HFF-Myc (cell line): Measurements from ENCODE around the gene MT2A.

Experiments used
- DNase-seq: peaks from one replicate; pipeline ENCODE4 v3.0.0-alpha.2; 2011; ENCODE audit warnings: low read depth; ENCODE audit errors: extremely low read depth
- H3K4me3 ChIP-seq: replicated peaks from 2 replicates; pipeline ENCODE4 v1.5.1; 2011; ENCODE audit warnings: low read depth, mild to moderate bottlenecking, control low read depth, low read length
- CTCF ChIP-seq: IDR thresholded peaks from 2 replicates; pipeline ENCODE4 v1.5.1; 2012; ENCODE audit warnings: mild to moderate bottlenecking, low read depth, low read length, control low read depth; ENCODE audit errors: missing control alignments

MT2A gene

GRCh38 chr16:56608043-56608875 is at the start of gene MT2A:
MT2A (plus strand) TSS chr16:56608584; CDS start chr16:56608656, 72 bp downstream.
- peak; percentile 87 for DNase-seq
- no peak for TF ChIP-seq CTCF

GRCh38 chr16:56559109-56559508 is 49.3 kb upstream of the MT2A start:
- no peak overlapping the region for H3K4me3 ChIP-seq
- no peak for TF ChIP-seq CTCF
- DNase-seq = no peak

More at GRCh38 chr16:56608043-56608875, at the start of gene MT2A:
- H3K4me3 ChIP-seq = peak within 1 kb of the TSS; percentile 94

- no peak for TF ChIP-seq CTCF
- H3K4me3 ChIP-seq = no peak overlapping the region
- no peak for DNase-seq
These were observed 47.9 kb upstream of the MT2A start for GRCh38 chr16:56560447-56560846.

- DNase-seq = no peak
- no peak overlapping the region for H3K4me3 ChIP-seq
- no peak for TF ChIP-seq CTCF
These were observed 47.3 kb upstream of the MT2A start for GRCh38 chr16:56561126-56561525.

- H3K4me3 ChIP-seq = no peak within 1 kb of the TSS
- DNase-seq = no peak
- TF ChIP-seq CTCF = no peak
These were observed 43.4 kb upstream of the MT2A start, which contains the start of gene MT4 for GRCh38 chr16:56564793-56565477. MT4 (plus strand) TSS chr16:56565073; CDS start chr16:56565129, 56 bp downstream.

- no peak for DNase-seq
- no peak for TF ChIP-seq CTCF
- no peak overlapping the region for H3K4me3 ChIP-seq
These were observed 38.4 kb upstream of the MT2A start for GRCh38 chr16:56569971-56570370.
